D721Med (cell line): ENCODE results near the gene TSGA10.

ENCODE experiments used
- DNase-seq: peaks from one replicate; pipeline ENCODE4 v3.0.0; 2011; ENCODE audit warnings: low spot score; ENCODE audit not compliant: insufficient read length
- FAIRE-seq: peaks from 2 replicates; lab custom pipeline; 2011; peaks lifted over from hg19 to GRCh38; lab: Jason Lieb, UNC
- CTCF ChIP-seq: IDR thresholded peaks from 2 replicates; pipeline ENCODE4 v1.5.1; 2012; ENCODE audit warnings: mild to moderate bottlenecking, control low read depth; ENCODE audit not compliant: insufficient read depth; ENCODE audit errors: missing control alignments

Gene TSGA10

DNA sequence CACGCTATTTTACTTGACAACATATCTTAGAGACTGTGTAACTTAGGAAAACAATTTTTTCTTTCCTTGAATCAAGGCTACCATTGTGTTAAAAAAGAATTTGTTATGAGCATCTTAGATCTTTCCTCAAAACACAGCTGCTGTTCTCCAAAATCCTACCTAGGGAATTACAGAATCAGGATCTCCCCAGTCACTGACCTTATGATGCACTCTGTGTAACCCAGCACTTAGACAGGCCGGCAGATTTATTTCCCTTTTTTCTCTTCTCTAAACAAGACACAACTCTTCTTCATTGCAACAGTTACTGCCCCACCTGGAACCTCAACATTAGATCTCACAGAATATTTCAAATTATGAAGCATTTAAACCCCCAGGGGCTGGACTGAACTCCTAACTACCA is 26.8 kb downstream of the TSGA10 start:
- FAIRE-seq (no peak), DNase-seq (no peak)
- no peak for TF ChIP-seq CTCF

GRCh38 chr2:99112617-99113016 is 42.1 kb downstream of the TSGA10 start:
- no peak for TF ChIP-seq CTCF
- FAIRE-seq: no peak
- no peak for DNase-seq

DNA sequence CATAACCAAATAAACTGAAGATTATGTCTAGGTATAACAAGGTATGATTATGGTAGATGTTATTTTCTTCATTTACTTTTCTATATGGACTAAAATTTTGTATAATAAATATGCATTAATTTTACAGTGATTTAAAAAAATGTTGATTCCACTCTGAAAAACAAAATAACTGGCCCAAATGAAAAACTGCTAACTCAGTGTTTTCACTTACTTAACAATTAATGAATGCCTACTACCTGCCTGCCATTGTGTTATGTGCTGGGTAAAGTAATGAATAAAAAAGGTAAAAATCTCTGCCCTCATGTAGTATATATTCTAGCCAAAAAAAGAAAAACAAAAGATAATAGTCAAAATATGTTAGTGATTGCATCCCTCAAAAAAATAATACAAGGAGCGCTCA is 42.8 kb downstream of the TSGA10 start:
- FAIRE-seq (no peak), DNase-seq (no peak)
- TF ChIP-seq CTCF: no peak

GRCh38 chr2:99111236-99111635 is 43.5 kb downstream of the TSGA10 start:
- TF ChIP-seq CTCF: no peak
- FAIRE-seq (no peak), DNase-seq (no peak)

- no peak for TF ChIP-seq CTCF
- DNase-seq: no peak
- FAIRE-seq: no peak
These were observed 47.8 kb downstream of the TSGA10 start for GRCh38 chr2:99106913-99107312.

- no peak for TF ChIP-seq CTCF
- no peak for DNase-seq
- no peak for FAIRE-seq
These were observed 50.7 kb downstream of the TSGA10 start for GRCh38 chr2:99104006-99104405.

- DNase-seq (no peak), FAIRE-seq (no peak)
- TF ChIP-seq CTCF: no peak
These were observed 53.0 kb downstream of the TSGA10 start for GRCh38 chr2:99101697-99102096.
